ENCODE data around the gene CD4. TPM values are rescaled to one million over a fixed set of nuclear protein-coding genes. Genes with fewer than 3 reads are reported as not detected.

The CD4 gene
- total and polyA plus RNA-seq, 2 donors (not counting 3 experiments of a cell fraction or from before 2014, with no cell fraction given), result not detected

GRCh38 chr12:6796576-6796975, 7.2 kb downstream of the CD4 start:
- no TSS peak for BruUV-seq (replicated peaks)
- Histone ChIP-seq H3K27ac (ENCODE audit: insufficient read depth, low read depth, low read length) (no peak overlapping the region), H2AFZ (ENCODE audit: low read depth, low read length) (no peak overlapping the region), H3K9ac (replicated peaks; ENCODE audit: extremely low read depth, insufficient read depth, low read length) (no peak overlapping the region), H3K4me2 (ENCODE audit: insufficient read depth, low read length) (no peak overlapping the region), H3K9me3 (replicated peaks; ENCODE audit: control insufficient read depth, insufficient read depth, low read length) (no peaks in the 10 kb centered on the region), H3K4me3 (replicated peaks in 1 of 3; ENCODE audit: insufficient read depth in 1 of 3, low read depth in 1 of 3, low read length in 3 of 3) (no peak overlapping the region), H3K79me2 (ENCODE audit: control insufficient read depth, insufficient read depth, low read length) (no peaks in the 10 kb centered on the region), H3K4me1 (ENCODE audit: control insufficient read depth, extremely low read depth, insufficient read depth, low read length) (no peaks in the 10 kb centered on the region), H3K36me3 (ENCODE audit: control insufficient read depth in 2 of 2, extremely low read depth in 1 of 2, insufficient read depth in 2 of 2, low read length in 2 of 2) (no peaks in the 10 kb centered on the region), H4K20me1 (replicated peaks; ENCODE audit: control insufficient read depth, extremely low read depth, insufficient read depth, low read length) (no peaks in the 10 kb centered on the region), H3K27me3 (ENCODE audit: control insufficient read depth in 2 of 2, insufficient read depth in 2 of 2, low read length in 2 of 2) (peaks cover 10 to 11% of the 10 kb centered on the region in 2 experiments), H3K9me1 (replicated peaks; ENCODE audit: control insufficient read depth, extremely low read depth, insufficient read depth, low read length) (no peaks in the 10 kb centered on the region)
- dilution Hi-C loops (cut with MboI; ENCODE audit: extremely low pct_ligation_motif_present, low sequenced_read_pairs) (no loop called here), intact Hi-C loops (cut with micrococcal nuclease) (no loop called here)
- TF ChIP-seq FOS (IDR thresholded peaks at IDR 0.05; ENCODE audit: borderline replicate concordance, insufficient read depth, low read length) (no peak), MAX (IDR thresholded peaks at IDR 0.05; ENCODE audit: insufficient read depth, insufficient read length) (no peak), POLR2A (IDR thresholded peaks at IDR 0.05; ENCODE audit: low read depth, low read length) (no peak), EZH2 (IDR thresholded peaks at IDR 0.05; ENCODE audit: borderline replicate concordance, low read depth, low read length, severe bottlenecking) (no peak), GATA2 (IDR thresholded peaks at IDR 0.05; ENCODE audit: insufficient read depth, insufficient read length, low read depth, low read length) (no peak), POLR2AphosphoS5 (IDR thresholded peaks at IDR 0.05; ENCODE audit: insufficient read depth, low read depth, low read length) (no peak), CTCF (IDR thresholded peaks at IDR 0.05; ENCODE audit: extremely low read depth in 1 of 2, insufficient read depth in 1 of 2, low read depth in 1 of 2, low read length in 2 of 2) (no peak)
- ChIA-PET POLR2A (interaction anchor here (0.6 kb wide), 1 partner anchor 70 kb away, joined by 3 read pairs; no protein-coding TSS in a partner anchor), CTCF (interaction anchor here (2.8 kb wide), 1 partner anchor 43 kb away, joined by 14 read pairs; the partner anchor contains the start of gene MLF2)
- DNase-seq (ENCODE audit: low read depth, low spot score) (no peak), FAIRE-seq (no peak)
